BLaER1 (cell line): ENCODE results near the gene MGAT5.

Experiments
- H3K27ac ChIP-seq: shearing (Covaris generic); formaldehyde crosslinking; 2 replicates; pipeline ENCODE4 v1.8.1; 2022
- H3K27me3 ChIP-seq: shearing (Covaris generic); formaldehyde crosslinking; 2 replicates; pipeline ENCODE4 v1.8.1; 2022
- H3K36me3 ChIP-seq: shearing (Covaris generic); formaldehyde crosslinking; 2 replicates; pipeline ENCODE4 v1.8.1; 2022
- H3K4me1 ChIP-seq: shearing (Covaris generic); formaldehyde crosslinking; 2 replicates; pipeline ENCODE4 v1.8.1; 2022
- H3K4me2 ChIP-seq: shearing (Covaris generic); formaldehyde crosslinking; 2 replicates; pipeline ENCODE4 v1.8.1; 2022
- H3K4me3 ChIP-seq: shearing (Covaris generic); formaldehyde crosslinking; 2 replicates; pipeline ENCODE4 v1.8.1; 2022
- H3K9ac ChIP-seq: shearing (Covaris generic); formaldehyde crosslinking; 2 replicates; pipeline ENCODE4 v1.8.1; 2022
- H3K9me3 ChIP-seq: shearing (Covaris generic); formaldehyde crosslinking; 2 replicates; pipeline ENCODE4 v1.8.1; 2022
- H4K20me1 ChIP-seq: shearing (Covaris generic); formaldehyde crosslinking; 2 replicates; pipeline ENCODE4 v1.8.1; 2022
- Cebpa-rat ChIP-seq: shearing (Covaris generic); IDR thresholded peaks from 2 replicates; pipeline ENCODE4 v1.8.1; 2022

Gene MGAT5

GRCh38 chr2:134457353-134457752, 203.5 kb downstream of the MGAT5 start:
- Histone ChIP-seq H3K27ac (no peak overlapping the region), H4K20me1 (peaks cover 11% of the 10 kb centered on the region; the same call in 1 of the 2 replicates), H3K4me3 (no peak overlapping the region), H3K4me2 (no peak overlapping the region), H3K9me3 (no peaks in the 10 kb centered on the region), H3K9ac (no peak overlapping the region), H3K36me3 (peaks cover 31% of the 10 kb centered on the region), H3K4me1 (peaks cover 39% of the 10 kb centered on the region), H3K27me3 (no peaks in the 10 kb centered on the region)
- TF ChIP-seq Cebpa-rat = no peak

- Histone ChIP-seq H3K9ac (no peak overlapping the region), H3K27ac (no peak overlapping the region), H3K4me3 (no peak overlapping the region), H4K20me1 (0 out of 2 replicates have a peak, but pooled peaks cover 10% of the 10 kb centered on the region), H3K9me3 (no peaks in the 10 kb centered on the region), H3K27me3 (no peaks in the 10 kb centered on the region), H3K4me2 (no peak overlapping the region), H3K4me1 (peaks cover 33% of the 10 kb centered on the region), H3K36me3 (peaks cover 25% of the 10 kb centered on the region)
- TF ChIP-seq Cebpa-rat = no peak
Observed at GRCh38 chr2:134457765-134458472, 204.0 kb downstream of the MGAT5 start.

GRCh38 chr2:134458473-134458853, 204.6 kb downstream of the MGAT5 start:
- 0 out of 2 replicates have a peak, but pooled peaks cover 8% of the 10 kb centered on the region for H4K20me1 ChIP-seq
- H3K4me2 ChIP-seq = no peak overlapping the region
- H3K4me3 ChIP-seq = no peak overlapping the region
- no peaks in the 10 kb centered on the region for H3K27me3 ChIP-seq
- no peaks in the 10 kb centered on the region for H3K9me3 ChIP-seq
- H3K9ac ChIP-seq = no peak overlapping the region
- TF ChIP-seq Cebpa-rat = no peak
- peaks cover 20% of the 10 kb centered on the region for H3K36me3 ChIP-seq
- peaks cover 28% of the 10 kb centered on the region for H3K4me1 ChIP-seq
- H3K27ac ChIP-seq = no peak overlapping the region

GRCh38 chr2:134458950-134459349, 205.1 kb downstream of the MGAT5 start:
- no peaks in the 10 kb centered on the region for H3K27me3 ChIP-seq
- H3K36me3 ChIP-seq = peaks cover 15% of the 10 kb centered on the region
- H3K4me3 ChIP-seq = no peak overlapping the region
- no peak overlapping the region for H3K9ac ChIP-seq
- TF ChIP-seq Cebpa-rat = no peak
- peaks cover 23% of the 10 kb centered on the region for H3K4me1 ChIP-seq
- no peak overlapping the region for H3K27ac ChIP-seq
- no peak overlapping the region for H3K4me2 ChIP-seq
- no peaks in the 10 kb centered on the region for H3K9me3 ChIP-seq
- H4K20me1 ChIP-seq = 0 out of 2 replicates have a peak, but pooled peaks cover 3% of the 10 kb centered on the region

GRCh38 chr2:134459706-134460406, 206.0 kb downstream of the MGAT5 start:
- no peak overlapping the region for H3K4me2 ChIP-seq
- H4K20me1 ChIP-seq = no peaks in the 10 kb centered on the region
- H3K27ac ChIP-seq = no peak overlapping the region
- H3K36me3 ChIP-seq = peaks cover 13% of the 10 kb centered on the region
- H3K9me3 ChIP-seq = no peaks in the 10 kb centered on the region
- H3K4me1 ChIP-seq = peaks cover 14% of the 10 kb centered on the region
- H3K27me3 ChIP-seq = no peaks in the 10 kb centered on the region
- H3K9ac ChIP-seq = no peak overlapping the region
- H3K4me3 ChIP-seq = no peak overlapping the region
- TF ChIP-seq Cebpa-rat = no peak

- Histone ChIP-seq H3K27ac (no peak overlapping the region), H3K4me3 (no peak overlapping the region), H3K36me3 (peaks cover 8% of the 10 kb centered on the region), H3K4me1 (peaks cover 8% of the 10 kb centered on the region; the same call in 1 of the 2 replicates), H3K4me2 (no peak overlapping the region), H3K9ac (no peak overlapping the region; the same call in 1 of the 2 replicates), H4K20me1 (no peaks in the 10 kb centered on the region), H3K9me3 (no peaks in the 10 kb centered on the region), H3K27me3 (no peaks in the 10 kb centered on the region)
- TF ChIP-seq Cebpa-rat = no peak
Observed at GRCh38 chr2:134460583-134460998, 206.7 kb downstream of the MGAT5 start.

GRCh38 chr2:134461511-134461910, 207.6 kb downstream of the MGAT5 start:
- H3K9me3 ChIP-seq = no peaks in the 10 kb centered on the region
- no peaks in the 10 kb centered on the region for H4K20me1 ChIP-seq
- peaks cover 8% of the 10 kb centered on the region; the same call in 1 of the 2 replicates for H3K4me1 ChIP-seq
- no peak overlapping the region for H3K27ac ChIP-seq
- H3K4me3 ChIP-seq = no peak overlapping the region
- peaks cover 1% of the 10 kb centered on the region for H3K36me3 ChIP-seq
- H3K4me2 ChIP-seq = no peak overlapping the region
- TF ChIP-seq Cebpa-rat = no peak
- H3K9ac ChIP-seq = no peak overlapping the region
- H3K27me3 ChIP-seq = no peaks in the 10 kb centered on the region

GRCh38 chr2:134462275-134462674, 208.4 kb downstream of the MGAT5 start:
- TF ChIP-seq Cebpa-rat = no peak
- peaks cover 8% of the 10 kb centered on the region; the same call in 1 of the 2 replicates for H3K4me1 ChIP-seq
- no peaks in the 10 kb centered on the region for H4K20me1 ChIP-seq
- H3K27me3 ChIP-seq = no peaks in the 10 kb centered on the region
- H3K27ac ChIP-seq = no peak overlapping the region
- H3K9ac ChIP-seq = no peak overlapping the region
- H3K4me3 ChIP-seq = no peak overlapping the region
- no peaks in the 10 kb centered on the region for H3K36me3 ChIP-seq
- no peaks in the 10 kb centered on the region for H3K9me3 ChIP-seq
- no peak overlapping the region for H3K4me2 ChIP-seq

- Histone ChIP-seq H3K27ac (no peak overlapping the region), H3K27me3 (no peaks in the 10 kb centered on the region), H3K9ac (no peak overlapping the region), H3K36me3 (no peaks in the 10 kb centered on the region), H3K4me3 (no peak overlapping the region), H3K4me2 (no peak overlapping the region), H3K4me1 (peaks cover 1% of the 10 kb centered on the region; the same call in 1 of the 2 replicates), H3K9me3 (no peaks in the 10 kb centered on the region), H4K20me1 (no peaks in the 10 kb centered on the region)
- TF ChIP-seq Cebpa-rat = no peak
Observed at GRCh38 chr2:134462791-134463698, 209.2 kb downstream of the MGAT5 start.
